Measurements from ENCODE around the gene DMP1. TPM values are rescaled to one million over a fixed set of nuclear protein-coding genes. Genes with fewer than 3 reads are reported as not detected.
"Not testable (repeated sequence)": the region's sequence is repeated elsewhere in the genome, so short reads cannot be mapped to it uniquely, and the experiment has no call there.

The DMP1 gene
- total RNA-seq, 1 donor = not detected

GRCh38 chr4:87654487-87655044 is 4.5 kb downstream of the DMP1 start:
- Histone ChIP-seq H3K9me3 (ENCODE audit: low read depth, low read length) (no peaks in the 10 kb centered on the region), H3K4me3 (ENCODE audit: low read length) (no peak overlapping the region), H3K27me3 (ENCODE audit: insufficient read depth, low read length) (no peaks in the 10 kb centered on the region), H3K4me1 (ENCODE audit: insufficient read depth, low read length) (no peaks in the 10 kb centered on the region)

DNA sequence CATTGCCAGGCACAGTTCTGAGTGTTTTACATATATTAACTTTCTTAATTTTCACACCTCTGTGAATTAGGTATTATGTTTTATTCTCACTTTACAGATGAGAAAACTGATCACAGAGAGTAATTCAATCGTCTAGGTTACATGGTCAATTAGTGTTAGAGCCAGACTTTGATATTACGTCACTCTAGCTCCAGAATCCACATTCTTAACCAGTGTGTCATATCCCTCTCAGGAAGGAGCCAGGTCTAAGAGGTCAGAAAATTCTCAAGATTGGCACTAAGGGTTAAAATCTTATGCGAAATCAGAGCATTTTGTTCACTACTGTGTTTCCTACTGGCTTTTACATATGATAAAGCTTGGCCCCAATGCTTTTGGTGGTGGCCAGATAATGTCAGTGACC is 7.4 kb downstream of the DMP1 start:
- H3K27me3 ChIP-seq (ENCODE audit: insufficient read depth, low read length) = no peaks in the 10 kb centered on the region
- no peaks in the 10 kb centered on the region for H3K4me1 ChIP-seq (ENCODE audit: insufficient read depth, low read length)
- no peak overlapping the region for H3K4me3 ChIP-seq (ENCODE audit: low read length)
- H3K9me3 ChIP-seq (ENCODE audit: low read depth, low read length) = no peaks in the 10 kb centered on the region

DNA sequence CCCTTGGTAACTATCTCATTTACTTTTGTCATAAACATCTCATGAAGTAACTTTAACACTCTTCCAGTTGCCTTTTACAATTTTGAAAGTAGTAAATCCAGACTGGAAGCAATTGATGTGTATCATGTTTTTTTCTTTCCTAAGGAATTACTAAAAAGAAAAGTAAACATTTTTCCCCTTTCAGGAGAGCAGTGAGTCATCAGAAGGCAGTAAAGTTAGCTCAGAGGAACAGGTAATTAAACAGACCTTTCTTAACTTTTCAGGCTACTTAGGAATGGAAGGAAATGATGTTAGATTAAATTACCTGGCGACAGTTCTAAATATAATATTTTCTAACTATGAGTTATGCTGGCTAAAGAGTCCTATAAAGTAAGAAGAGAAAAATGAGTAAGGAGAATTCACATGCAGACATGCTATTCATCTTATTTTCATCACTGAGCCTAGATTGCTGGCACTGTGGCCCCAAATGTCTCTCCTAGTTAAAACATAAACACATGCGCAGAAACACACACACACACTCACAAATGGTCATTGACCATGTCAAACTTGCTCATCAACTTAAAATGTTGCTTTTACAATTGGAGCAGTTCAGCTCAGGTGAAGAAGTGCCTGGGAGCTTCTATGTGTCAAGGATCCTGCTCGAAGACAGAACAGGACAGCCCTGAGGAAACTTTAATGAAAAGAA is 9.3 kb downstream of the DMP1 start:
- H3K4me1 ChIP-seq (ENCODE audit: insufficient read depth, low read length) = no peaks in the 10 kb centered on the region
- H3K27me3 ChIP-seq (ENCODE audit: insufficient read depth, low read length) = no peaks in the 10 kb centered on the region
- H3K9me3 ChIP-seq (ENCODE audit: low read depth, low read length) = no peaks in the 10 kb centered on the region
- no peak overlapping the region for H3K4me3 ChIP-seq (ENCODE audit: low read length)

DNA sequence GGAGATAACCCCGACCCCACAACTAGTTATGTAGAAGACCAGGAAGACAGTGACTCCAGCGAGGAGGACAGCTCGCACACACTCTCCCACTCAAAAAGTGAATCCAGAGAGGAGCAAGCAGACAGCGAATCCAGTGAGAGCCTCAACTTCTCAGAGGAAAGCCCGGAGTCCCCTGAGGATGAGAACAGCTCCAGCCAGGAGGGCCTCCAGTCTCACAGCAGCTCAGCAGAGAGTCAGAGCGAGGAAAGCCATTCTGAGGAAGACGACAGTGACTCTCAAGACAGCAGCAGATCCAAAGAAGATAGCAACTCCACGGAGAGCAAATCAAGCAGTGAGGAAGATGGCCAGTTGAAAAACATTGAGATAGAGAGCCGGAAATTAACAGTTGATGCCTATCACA is 12.8 kb downstream of the DMP1 start:
- Histone ChIP-seq H3K4me1 (ENCODE audit: insufficient read depth, low read length) (no peaks in the 10 kb centered on the region), H3K27me3 (ENCODE audit: insufficient read depth, low read length) (no peaks in the 10 kb centered on the region), H3K9me3 (ENCODE audit: low read depth, low read length) (no peaks in the 10 kb centered on the region), H3K4me3 (ENCODE audit: low read length) (no peak overlapping the region)

DNA sequence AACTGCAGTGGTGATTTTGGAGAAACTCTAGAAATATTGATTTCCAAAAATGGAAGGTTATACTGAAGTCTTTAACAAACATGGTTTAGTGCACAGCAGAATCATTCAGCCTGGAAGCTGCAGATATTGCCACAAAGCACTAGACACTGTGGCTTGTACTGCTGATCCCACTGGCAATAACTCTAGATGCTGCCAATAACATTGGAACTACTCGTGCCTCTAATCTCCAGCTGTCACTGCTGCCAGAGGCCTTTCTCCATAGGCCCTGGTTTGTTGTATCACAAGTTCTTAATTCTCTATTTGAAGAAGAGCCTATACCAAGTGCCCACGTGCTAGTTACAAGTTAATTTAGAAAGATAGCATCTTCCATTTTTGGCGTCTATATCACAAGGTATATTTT is 19.3 kb downstream of the DMP1 start:
- Histone ChIP-seq H3K4me1 (ENCODE audit: insufficient read depth, low read length) (no peaks in the 10 kb centered on the region), H3K4me3 (ENCODE audit: low read length) (no peak overlapping the region), H3K9me3 (ENCODE audit: low read depth, low read length) (peaks cover 17% of the 10 kb centered on the region), H3K27me3 (ENCODE audit: insufficient read depth, low read length) (no peaks in the 10 kb centered on the region)

- Histone ChIP-seq H3K27me3 (ENCODE audit: insufficient read depth, low read length) (no peaks in the 10 kb centered on the region), H3K4me1 (ENCODE audit: insufficient read depth, low read length) (no peaks in the 10 kb centered on the region), H3K9me3 (ENCODE audit: low read depth, low read length) (no peaks in the 10 kb centered on the region), H3K4me3 (ENCODE audit: low read length) (no peak overlapping the region)
Measured at GRCh38 chr4:87677731-87678130, 27.7 kb downstream of the DMP1 start.

DNA sequence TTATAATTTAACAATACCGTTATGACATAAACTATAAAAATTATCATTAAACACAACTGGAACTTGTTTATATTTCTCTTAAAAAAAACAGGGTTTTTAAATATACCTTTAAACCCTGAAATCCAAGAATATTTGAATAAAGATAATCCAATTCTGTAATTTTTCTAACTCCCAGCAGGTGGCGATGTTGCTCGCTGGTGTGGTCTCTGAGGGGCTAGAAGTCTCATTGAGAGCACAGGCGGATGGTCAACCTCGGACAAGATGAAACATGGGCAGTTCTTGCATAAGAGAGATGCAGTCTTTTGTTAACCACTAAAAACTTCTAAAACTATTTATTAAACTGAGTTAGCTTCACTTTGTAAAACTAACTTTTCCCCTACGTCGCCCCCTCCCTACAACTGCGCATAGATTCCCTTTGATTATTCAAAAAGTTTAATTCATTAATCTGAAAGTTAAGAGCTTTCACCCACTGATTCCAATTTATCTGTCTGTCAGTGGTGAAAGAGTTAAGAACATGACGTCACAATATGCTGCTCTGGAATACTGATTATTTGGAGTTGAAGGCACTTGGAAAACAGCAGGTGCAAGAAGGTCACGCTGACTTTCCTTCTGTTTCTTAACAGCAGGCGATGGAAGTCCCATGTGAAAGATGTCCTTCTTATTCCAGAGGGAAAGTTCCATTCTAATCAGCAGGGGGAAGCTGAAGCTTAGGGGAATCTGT is 29.5 kb downstream of the DMP1 start:
- Histone ChIP-seq H3K4me1 (ENCODE audit: insufficient read depth, low read length) (no peaks in the 10 kb centered on the region), H3K4me3 (ENCODE audit: low read length) (no peak overlapping the region), H3K9me3 (ENCODE audit: low read depth, low read length) (no peaks in the 10 kb centered on the region), H3K27me3 (ENCODE audit: insufficient read depth, low read length) (no peaks in the 10 kb centered on the region)

- H3K27me3 ChIP-seq (ENCODE audit: insufficient read depth, low read length) = no peaks in the 10 kb centered on the region
- no peaks in the 10 kb centered on the region for H3K4me1 ChIP-seq (ENCODE audit: insufficient read depth, low read length)
- H3K4me3 ChIP-seq (ENCODE audit: low read length) = no peak overlapping the region
- H3K9me3 ChIP-seq (ENCODE audit: low read depth, low read length) = no peaks in the 10 kb centered on the region
Measured at GRCh38 chr4:87680271-87680670, 30.2 kb downstream of the DMP1 start.

GRCh38 chr4:87688316-87688715 is 38.2 kb downstream of the DMP1 start:
- Histone ChIP-seq H3K27me3 (ENCODE audit: insufficient read depth, low read length) (no peaks in the 10 kb centered on the region), H3K4me3 (ENCODE audit: low read length) (no peak overlapping the region), H3K9me3 (ENCODE audit: low read depth, low read length) (no peaks in the 10 kb centered on the region), H3K4me1 (ENCODE audit: insufficient read depth, low read length) (no peaks in the 10 kb centered on the region)

GRCh38 chr4:87690947-87691346 is 40.9 kb downstream of the DMP1 start:
- H3K27me3 ChIP-seq (ENCODE audit: insufficient read depth, low read length); H3K4me3 ChIP-seq (ENCODE audit: low read length); H3K4me1 ChIP-seq (ENCODE audit: insufficient read depth, low read length); H3K9me3 ChIP-seq (ENCODE audit: low read depth, low read length): not testable (repeated sequence)

GRCh38 chr4:87692060-87692459 is 42.0 kb downstream of the DMP1 start:
- H3K4me1 ChIP-seq (ENCODE audit: insufficient read depth, low read length); H3K9me3 ChIP-seq (ENCODE audit: low read depth, low read length); H3K4me3 ChIP-seq (ENCODE audit: low read length); H3K27me3 ChIP-seq (ENCODE audit: insufficient read depth, low read length): not testable (repeated sequence)

- H3K4me3 ChIP-seq (ENCODE audit: low read length) = no peak overlapping the region
- H3K9me3 ChIP-seq (ENCODE audit: low read depth, low read length) = no peaks in the 10 kb centered on the region
- H3K4me1 ChIP-seq (ENCODE audit: insufficient read depth, low read length) = no peaks in the 10 kb centered on the region
- H3K27me3 ChIP-seq (ENCODE audit: insufficient read depth, low read length) = no peaks in the 10 kb centered on the region
Measured at GRCh38 chr4:87697272-87697671, 47.2 kb downstream of the DMP1 start.

DNA sequence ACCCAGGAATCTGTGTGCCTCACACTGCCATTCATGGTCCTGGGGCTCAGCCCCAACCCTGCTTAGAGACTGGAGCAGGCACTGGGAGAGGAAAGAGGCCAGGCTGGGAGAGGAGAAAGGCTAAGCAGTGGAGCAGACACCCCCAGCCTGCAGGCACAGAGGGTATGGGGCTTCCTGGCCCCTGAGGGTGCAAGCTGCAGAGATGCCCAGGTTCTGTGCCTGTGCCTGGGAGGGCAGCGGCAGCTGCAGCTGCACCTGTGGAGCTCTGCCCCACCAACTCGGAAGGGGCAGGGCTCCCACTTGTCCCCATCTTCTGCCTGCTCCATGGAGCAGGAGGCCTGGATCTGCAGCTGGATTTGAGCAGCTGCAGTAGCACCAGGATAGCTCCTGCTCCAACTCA is 47.9 kb downstream of the DMP1 start:
- Histone ChIP-seq H3K9me3 (ENCODE audit: low read depth, low read length) (no peaks in the 10 kb centered on the region), H3K4me3 (ENCODE audit: low read length) (no peak overlapping the region), H3K4me1 (ENCODE audit: insufficient read depth, low read length) (no peaks in the 10 kb centered on the region), H3K27me3 (ENCODE audit: insufficient read depth, low read length) (no peaks in the 10 kb centered on the region)

GRCh38 chr4:87698394-87698793 is 48.3 kb downstream of the DMP1 start:
- Histone ChIP-seq H3K4me1 (ENCODE audit: insufficient read depth, low read length) (no peaks in the 10 kb centered on the region), H3K4me3 (ENCODE audit: low read length) (no peak overlapping the region), H3K9me3 (ENCODE audit: low read depth, low read length) (no peaks in the 10 kb centered on the region), H3K27me3 (ENCODE audit: insufficient read depth, low read length) (no peaks in the 10 kb centered on the region)

DNA sequence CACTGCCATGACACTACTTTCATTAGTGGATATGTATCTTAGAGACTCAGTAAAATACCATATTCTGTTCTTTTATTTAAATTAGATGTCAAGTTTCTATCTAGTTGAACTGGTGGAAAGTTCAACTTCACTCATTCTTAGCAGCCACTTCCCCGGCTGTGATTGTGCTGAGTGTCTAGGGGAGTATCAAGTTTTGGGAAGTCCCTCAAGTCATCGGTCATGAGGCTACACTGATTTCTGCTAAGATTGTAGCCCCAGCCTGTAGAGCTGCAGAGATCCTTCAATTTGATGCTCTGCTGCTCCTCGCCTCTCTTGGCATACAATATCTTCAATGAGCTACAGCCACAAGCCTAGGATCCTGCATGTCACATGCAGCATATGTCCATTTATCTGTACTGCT is 53.9 kb downstream of the DMP1 start:
- Histone ChIP-seq H3K27me3 (ENCODE audit: insufficient read depth, low read length) (no peaks in the 10 kb centered on the region), H3K9me3 (ENCODE audit: low read depth, low read length) (no peaks in the 10 kb centered on the region), H3K4me1 (ENCODE audit: insufficient read depth, low read length) (no peaks in the 10 kb centered on the region), H3K4me3 (ENCODE audit: low read length) (no peak overlapping the region)
